HG02973 (cell line): ENCODE data around the gene BLOC1S4.

Source experiments
- ATAC-seq: cut with Tn5 transposase; IDR thresholded peaks from one replicate; pipeline ENCODE4 v1.9.1; 2021; ENCODE audit warnings: moderate library complexity; ENCODE audit not compliant: unreplicated experiment

The BLOC1S4 gene

DNA sequence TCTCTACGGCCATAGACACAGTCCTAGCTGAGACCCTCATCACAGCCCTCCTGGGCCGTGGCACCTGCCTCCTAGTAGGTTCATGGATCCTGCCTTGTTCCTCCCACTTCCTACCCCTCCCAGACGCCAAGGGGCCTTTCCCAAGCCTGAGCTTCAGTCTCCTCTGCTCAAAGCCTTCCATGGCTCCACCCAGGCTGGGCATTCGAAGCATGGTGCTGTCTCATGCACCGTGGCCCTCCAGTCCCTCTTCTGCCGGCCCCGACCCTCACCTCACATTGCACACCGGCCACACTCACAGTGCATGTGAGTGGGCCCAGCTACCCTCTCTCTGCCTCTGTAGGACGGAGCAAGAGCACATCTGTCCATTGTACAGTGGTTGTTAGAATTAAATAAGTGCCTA is 44.9 kb downstream of the BLOC1S4 start:
- no peak for ATAC-seq

DNA sequence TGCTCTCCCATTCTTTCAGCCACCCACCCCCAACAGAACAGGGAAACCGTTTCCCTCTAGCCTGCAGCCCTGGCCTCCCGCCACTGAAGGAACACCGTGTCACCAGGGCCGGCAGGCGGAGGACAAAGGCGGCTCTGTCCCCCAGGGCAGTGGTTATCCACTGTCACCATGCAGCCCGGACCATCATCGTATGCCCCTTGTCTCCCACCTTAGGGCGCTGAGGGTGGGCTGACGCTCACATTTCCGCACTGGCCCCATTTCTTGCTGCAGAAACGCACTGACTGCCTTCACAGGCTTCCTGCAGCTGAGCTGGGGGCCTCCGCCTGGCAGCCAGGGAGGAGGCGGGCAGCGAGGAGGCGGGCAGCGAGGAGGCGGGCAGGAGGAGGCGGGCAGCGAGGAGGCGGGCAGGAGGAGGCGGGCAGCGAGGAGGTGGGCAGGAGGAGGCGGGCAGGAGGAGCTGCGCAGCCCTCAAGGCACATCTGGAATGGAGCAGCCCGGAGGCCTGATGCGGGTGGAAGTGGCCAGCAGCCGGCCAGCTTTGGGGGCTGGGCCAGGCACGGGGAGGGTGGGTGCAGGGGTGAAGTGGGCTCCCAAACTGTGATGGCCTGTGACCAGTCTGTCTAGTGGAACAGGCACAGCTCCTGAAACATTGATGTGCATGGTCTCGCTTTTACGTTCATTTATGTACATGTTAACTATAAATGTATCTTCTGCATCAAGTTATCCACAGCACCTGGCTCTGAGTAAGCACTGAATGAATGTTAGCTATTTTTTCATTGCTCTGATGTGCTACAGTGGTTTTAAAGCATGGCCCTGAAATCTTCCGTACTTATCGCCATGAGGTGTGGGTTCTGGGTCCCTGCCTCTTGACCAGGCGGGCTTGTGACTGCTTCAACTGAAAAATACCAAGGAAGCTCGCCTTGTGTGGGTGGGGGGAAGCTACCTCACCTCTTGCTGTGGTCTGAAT is 46.0 kb downstream of the BLOC1S4 start:
- ATAC-seq = no peak

DNA sequence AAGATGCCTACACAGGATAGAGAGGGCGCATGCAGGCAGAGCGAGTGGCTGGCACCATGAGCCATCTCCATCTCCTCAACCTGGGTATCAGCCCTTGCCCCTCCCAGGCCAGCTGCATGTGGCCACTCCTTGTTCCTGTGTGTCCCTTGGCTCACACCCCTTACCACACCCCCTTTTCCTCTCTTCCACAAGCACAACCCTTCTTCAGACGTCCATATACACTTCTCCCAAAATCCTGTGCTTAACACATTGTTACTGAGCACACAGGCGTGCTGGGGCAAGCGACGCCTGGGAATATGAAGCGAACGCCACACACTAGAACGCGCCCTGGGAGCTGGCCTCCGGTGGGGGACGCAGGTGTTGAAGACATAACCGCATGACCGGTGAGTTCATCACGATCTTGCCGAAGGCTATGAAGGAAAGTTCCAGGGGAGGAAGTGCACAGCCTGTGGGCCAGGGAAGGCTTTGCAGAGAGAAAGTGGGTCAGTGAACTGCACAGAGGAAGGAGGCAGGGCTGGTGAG is 47.4 kb downstream of the BLOC1S4 start:
- no peak for ATAC-seq

DNA sequence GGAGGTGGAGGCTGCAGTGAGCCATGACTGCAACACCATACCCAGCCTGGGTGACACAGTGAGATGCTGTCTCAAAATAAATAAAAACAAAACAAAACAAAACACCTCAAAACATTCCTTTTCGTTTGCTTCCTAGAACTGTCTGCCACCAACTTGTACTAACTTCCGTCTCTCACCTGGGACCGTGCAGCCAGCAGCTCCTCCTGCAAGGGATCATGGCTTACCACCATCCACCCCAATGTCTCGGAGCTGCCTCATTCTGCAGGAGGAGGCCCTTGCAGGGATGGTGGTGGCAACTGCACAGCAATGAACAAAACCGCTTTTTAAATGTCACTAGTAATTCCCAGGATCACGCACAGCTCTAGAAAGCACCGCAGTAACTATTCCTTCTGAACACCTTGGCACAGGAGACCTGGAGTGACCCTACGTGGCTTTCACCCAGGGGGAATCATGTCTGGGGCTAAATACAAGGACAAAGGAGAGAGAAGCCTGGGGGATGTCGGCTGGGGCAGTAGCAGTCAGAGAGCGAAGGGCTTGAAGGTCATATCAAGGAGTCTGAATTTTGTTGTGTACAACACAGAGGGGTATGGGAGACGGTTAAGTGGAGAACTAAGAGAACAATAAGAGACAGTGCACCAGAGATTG is 49.1 kb downstream of the BLOC1S4 start:
- ATAC-seq = no peak

DNA sequence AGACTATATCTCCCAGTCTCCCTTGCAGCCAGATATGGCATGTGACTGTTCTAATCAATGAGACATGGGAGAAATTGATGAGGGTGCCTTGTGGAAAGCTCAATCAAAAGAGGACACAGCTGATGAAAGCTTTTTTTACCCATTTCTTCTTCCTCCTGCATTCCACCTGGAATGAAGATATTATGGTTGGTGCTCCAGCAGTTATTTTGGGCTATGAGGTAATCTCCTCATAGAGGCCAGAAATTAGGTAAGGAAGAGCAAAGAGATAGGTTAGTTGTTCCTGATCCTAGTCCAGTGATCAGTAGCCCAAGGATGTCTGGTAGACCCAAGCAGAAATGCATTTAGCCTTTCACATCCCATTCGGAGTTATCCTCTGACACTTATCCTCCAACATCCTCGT is 49.7 kb downstream of the BLOC1S4 start:
- ATAC-seq = no peak
